ENCODE data around the gene FLYWCH2. TPM values are rescaled to one million over a fixed set of nuclear protein-coding genes. Genes with fewer than 3 reads are reported as not detected.

The FLYWCH2 gene
- total and polyA plus RNA-seq, 9 of the 15 experiments (the other 6 are each of a cell fraction or from before 2014, with no cell fraction given): 0.70 to 55.5 (median 7.6) TPM

- no peak for TF ChIP-seq ZNF699 (CRISPR knock-in tag; IDR thresholded peaks at IDR 0.05; ENCODE audit: insufficient replicate concordance)
- TF ChIP-seq ZZZ3 (IDR thresholded peaks at IDR 0.05): no peak
- no peak for TF ChIP-seq PURB (CRISPR knock-in tag; IDR thresholded peaks at IDR 0.05; ENCODE audit: low read depth)
- TF ChIP-seq C11orf30 (IDR thresholded peaks at IDR 0.05; ENCODE audit: low read depth): peak; percentile 57
- no peak for TF ChIP-seq ZEB2 (IDR thresholded peaks at IDR 0.05)
- TF ChIP-seq ZNF316 (IDR thresholded peaks at IDR 0.05): peak; percentile 55; the same call in 1 of the 2 replicates
Observed at GRCh38 chr16:2926650-2926999, 43.6 kb downstream of the FLYWCH2 start (continued).

- 6% methylated on average over 19 of the region's 19 CpGs for WGBS (ENCODE audit: insufficient coverage, low coverage, missing lambda C conversion rate)
- TF ChIP-seq RAD21 (CRISPR knock-in tag; conservative IDR thresholded peaks at IDR 0.05 in 1 of 2, IDR thresholded peaks at IDR 0.05 in 1 of 2) (peak; percentile 64 to 78), HMBOX1 (IDR thresholded peaks at IDR 0.05) (peak; percentile 71), E2F6 (IDR thresholded peaks at IDR 0.05; ENCODE audit: borderline replicate concordance in 1 of 2, extremely low read depth in 1 of 2, insufficient read depth in 1 of 2, insufficient read length in 1 of 2, low read depth in 1 of 2, low read length in 1 of 2, poor library complexity in 1 of 2, severe bottlenecking in 1 of 2) (peak; percentile 28 to 75)
Observed at GRCh38 chr16:2927010-2927646, 44.1 kb downstream of the FLYWCH2 start.

More at GRCh38 chr16:2927010-2927646, 44.1 kb downstream of the FLYWCH2 start:
- BruUV-seq (replicated peaks): no TSS peak
- Histone ChIP-seq H3K9me3 (replicated peaks; ENCODE audit: control insufficient read depth, insufficient read depth, low read depth, low read length) (no peaks in the 10 kb centered on the region), H3K79me2 (ENCODE audit: control insufficient read depth, insufficient read depth, low read length) (no peaks in the 10 kb centered on the region), H3K36me3 (ENCODE audit: control insufficient read depth, insufficient read depth, low read length) (peaks cover 19% of the 10 kb centered on the region; the same call in 1 of the 3 replicates), H3K4me2 (ENCODE audit: insufficient read depth, low read length) (peak overlapping the region; percentile 65), H3K4me1 (replicated peaks in 1 of 2; ENCODE audit: control insufficient read depth in 2 of 2, insufficient read depth in 2 of 2, low read length in 2 of 2) (peaks cover 3 to 22% of the 10 kb centered on the region in 2 experiments; a peak in 3 of 5 replicates), H3K9me1 (ENCODE audit: control insufficient read depth, insufficient read depth, low read length) (no peaks in the 10 kb centered on the region), H2AFZ (ENCODE audit: low read depth, low read length) (peak overlapping the region; percentile 86), H3K27ac (ENCODE audit: extremely low read depth, low read depth, low read length) (no peak overlapping the region), H4K20me1 (replicated peaks; ENCODE audit: control insufficient read depth, insufficient read depth, low read length) (no peaks in the 10 kb centered on the region), H3K9ac (ENCODE audit: insufficient read depth in 1 of 2, low read depth in 2 of 2, low read length in 2 of 2) (no peak overlapping the region), H3K4me3 (no peak overlapping the region), H3K27me3 (ENCODE audit: control insufficient read depth in 2 of 2, insufficient read depth in 2 of 2, low read length in 2 of 2) (no peaks in the 10 kb centered on the region)
- ChIA-PET CTCF (ENCODE audit: low intra/inter-chr PET ratio) (interaction anchor here (1.1 to 2.2 kb wide), 3 partner anchors 53 to 732 kb away, joined by 3 to 17 read pairs (median 12); no protein-coding TSS in a partner anchor), POLR2A (interaction anchor here (0.7 to 1.0 kb wide), 3 partner anchors 13 to 124 kb away, joined by 3 read pairs; partner anchors contain the start of gene FLYWCH1)
- peak; percentile 75 to 93 (median 78) for DNase-seq (ENCODE audit: extremely low read depth in 1 of 4, low spot score in 3 of 4)
- intact Hi-C loops (cut with micrococcal nuclease) (loop anchor here (5.0 kb wide), 1 partner anchor 55 kb away; the partner anchor contains the start of gene PKMYT1), in situ Hi-C loops (cut with MboI) (loop anchor here (5.0 kb wide), 1 partner anchor 90 kb away; no protein-coding TSS in a partner anchor)
- ATAC-seq: peak; percentile 98
- FAIRE-seq: peak; percentile 99
